A549 (cell line): ENCODE results near the gene SHE. TPM values are rescaled to one million over a fixed set of nuclear protein-coding genes. Genes with fewer than 3 reads are reported as not detected.

Experiments used
- ATAC-seq, 2 experiments: fragments of 200-7000 bp in 1 of 2; fragments of >200 bp in 1 of 2; cut with Nextera tagmentation in 1 of 2; cut with Tn5 transposase in 1 of 2; 3 replicates each; pipeline versions ENCODE4 v1.8.0 to v1.9.1; 2018 to 2020; ENCODE audit warnings: mild to moderate bottlenecking in 1 of 2, moderate library complexity in 1 of 2
- CTCF ChIA-PET: fragments of 300-600 bp; sonication (Branson Sonifier 250); formaldehyde crosslinking; extraction: SDS; loops from one replicate; lab custom pipeline; 2021; ENCODE audit warnings: antibody characterized with exemption, inconsistent platforms; lab: Yijun Ruan, JAX
- POLR2A ChIA-PET: fragments of 350-600 bp; formaldehyde crosslinking; extraction: SDS; loops from one replicate; lab custom pipeline; 2021; ENCODE audit warnings: antibody characterized with exemption, inconsistent platforms; lab: Yijun Ruan, JAX
- DNase-seq, 2 experiments: peaks; one replicate each; pipeline versions ENCODE4 v3.0.0 to v3.0.0-alpha.2; 2011 to 2016; ENCODE audit warnings: low read depth in 1 of 2, low spot score in 1 of 2
- FAIRE-seq: peaks from 2 replicates; lab custom pipeline; 2011; peaks lifted over from hg19 to GRCh38; lab: Jason Lieb, UNC
- H3K27ac ChIP-seq, 2 experiments: fragments of >200 bp; sonication (Bioruptor Twin); formaldehyde crosslinking; 3 replicates each; pipeline ENCODE4 v1.5.1; 2016 to 2017
- H3K4me1 ChIP-seq: fragments of >200 bp; sonication (Bioruptor Twin); formaldehyde crosslinking; 3 replicates; pipeline ENCODE4 v1.6.1; 2016
- H3K4me2 ChIP-seq: fragments of >200 bp; sonication (Bioruptor Twin); formaldehyde crosslinking; 3 replicates; pipeline ENCODE4 v1.6.1; 2016
- H3K4me3 ChIP-seq: fragments of >200 bp; sonication (Bioruptor Twin); formaldehyde crosslinking; 3 replicates; pipeline ENCODE4 v1.5.1; 2016
- H3K9me3 ChIP-seq: fragments of >200 bp; sonication (Bioruptor Twin); formaldehyde crosslinking; 3 replicates; pipeline ENCODE4 v1.6.1; 2016
- BCL3 ChIP-seq: fragments of >200 bp; sonication (Bioruptor Twin); formaldehyde crosslinking; IDR thresholded peaks from 3 replicates; pipeline ENCODE4 v1.6.1; 2016
- BHLHE40 ChIP-seq: IDR thresholded peaks from 2 replicates; pipeline ENCODE4 v1.6.1; 2012; ENCODE audit warnings: low read depth, low read length, inconsistent platforms
- CBX2 ChIP-seq: fragments of 200-600 bp; sonication (generic); IDR thresholded peaks from 2 replicates; pipeline ENCODE4 v1.6.1; 2016; ENCODE audit warnings: low read depth, mild to moderate bottlenecking, borderline replicate concordance
- CHD4 ChIP-seq: fragments of 200-600 bp; sonication (generic); IDR thresholded peaks from 2 replicates; pipeline ENCODE4 v1.6.1; 2016; ENCODE audit warnings: antibody characterized with exemption, mild to moderate bottlenecking, borderline replicate concordance
- EHF ChIP-seq: fragments of 250-450 bp; sonication (Bioruptor Pico); IDR thresholded peaks from 2 replicates; pipeline ENCODE4 v1.5.0; 2020; ENCODE audit warnings: mild to moderate bottlenecking
- FOSB ChIP-seq: fragments of 250-450 bp; sonication (Bioruptor Pico); IDR thresholded peaks from 2 replicates; pipeline ENCODE4 v1.5.0; 2020; ENCODE audit warnings: mild to moderate bottlenecking, moderate library complexity
- FOSL2 ChIP-seq, 2 experiments: fragments of 450-650 bp in 1 of 2; fragments of >200 bp in 1 of 2; sonication (Bioruptor Twin) in 1 of 2; formaldehyde crosslinking; IDR thresholded peaks; 2 replicates each; pipeline versions ENCODE4 v1.5.0 to v1.6.1; 2016 to 2020; ENCODE audit warnings: mild to moderate bottlenecking in 1 of 2, moderate library complexity in 1 of 2
- HEYL ChIP-seq: fragments of 250-450 bp; sonication (Bioruptor Pico); IDR thresholded peaks from 2 replicates; pipeline ENCODE4 v1.8.0; 2021; ENCODE audit warnings: mild to moderate bottlenecking, moderate library complexity
- HOXA7 ChIP-seq: fragments of 250-450 bp; sonication (Bioruptor Pico); IDR thresholded peaks from 2 replicates; pipeline ENCODE4 v1.5.0; 2020; ENCODE audit warnings: mild to moderate bottlenecking, moderate library complexity
- JUN ChIP-seq, 2 experiments: fragments of >200 bp; sonication (Bioruptor Twin); formaldehyde crosslinking; IDR thresholded peaks; 2 replicates in 1 of 2; 3 replicates in 1 of 2; pipeline ENCODE4 v1.6.1; 2016 to 2017
- KDM1A ChIP-seq: fragments of 200-600 bp; sonication (generic); IDR thresholded peaks from 2 replicates; pipeline ENCODE4 v1.6.1; 2016; ENCODE audit warnings: low read depth, mild to moderate bottlenecking
- KDM5A ChIP-seq: fragments of 200-600 bp; sonication (generic); IDR thresholded peaks from 2 replicates; pipeline ENCODE4 v1.6.1; 2016; ENCODE audit warnings: antibody characterized with exemption, mild to moderate bottlenecking
- MAFK ChIP-seq: fragments of 450-650 bp; IDR thresholded peaks from 2 replicates; pipeline ENCODE4 v1.6.1; 2014; ENCODE audit not compliant: partially characterized antibody
- MAX ChIP-seq: IDR thresholded peaks from 2 replicates; pipeline ENCODE4 v1.6.1; 2012
- MAZ ChIP-seq: fragments of 150-350 bp; IDR thresholded peaks from 2 replicates; pipeline ENCODE4 v1.6.1; 2014; ENCODE audit warnings: antibody characterized with exemption, low read depth, low read length, borderline replicate concordance
- NFE2L2 ChIP-seq: fragments of 150-350 bp; conservative IDR thresholded peaks from 2 replicates; pipeline ENCODE4 v1.6.1; 2014; ENCODE audit warnings: low read length
- PBX3 ChIP-seq: IDR thresholded peaks from 2 replicates; pipeline ENCODE4 v1.6.1; 2012
- PHF8 ChIP-seq: fragments of 200-600 bp; sonication (generic); IDR thresholded peaks from 2 replicates; pipeline ENCODE4 v1.6.1; 2016; ENCODE audit warnings: low read depth, mild to moderate bottlenecking, antibody characterized with exemption, moderate library complexity, borderline replicate concordance
- RFX5 ChIP-seq: fragments of 450-650 bp; IDR thresholded peaks from 2 replicates; pipeline ENCODE4 v1.7.1; 2014; ENCODE audit warnings: antibody characterized with exemption, mild to moderate bottlenecking, moderate library complexity
- RNF2 ChIP-seq: fragments of 200-600 bp; sonication (generic); IDR thresholded peaks from 2 replicates; pipeline ENCODE4 v1.6.1; 2016; ENCODE audit warnings: low read depth, mild to moderate bottlenecking, antibody characterized with exemption, moderate library complexity, borderline replicate concordance
- SMC3 ChIP-seq: fragments of >200 bp; sonication (Bioruptor Twin); formaldehyde crosslinking; IDR thresholded peaks from 3 replicates; pipeline ENCODE4 v1.6.1; 2018; ENCODE audit warnings: inconsistent platforms
- ZC3H11A ChIP-seq: fragments of 450-650 bp; IDR thresholded peaks from 2 replicates; pipeline ENCODE4 v1.6.1; 2014; ENCODE audit warnings: antibody characterized with exemption, mild to moderate bottlenecking
- ZFP36 ChIP-seq: fragments of 450-650 bp; IDR thresholded peaks from 2 replicates; pipeline ENCODE4 v1.6.1; 2014; ENCODE audit warnings: borderline replicate concordance; ENCODE audit not compliant: partially characterized antibody
- WGBS: methylation state at CpG from one replicate; pipeline ENCODE4 v1.1.6; 2017; ENCODE audit errors: missing lambda C conversion rate; 5-methylcytosine and 5-hydroxymethylcytosine counted together
- polyA plus RNA-seq, 4 experiments: library from polyadenylated mRNA; depleted of rRNA in 3 of 4; stranded (reverse); fragments of >200 nt; fragmentation: RNase III in 1 of 4; extraction: RNeasy Plus Mini Kit Qiagen cat#74134 plus additional on column Dnase treatment in 1 of 4; gene quantifications; 2 replicates in 3 of 4; 3 replicates in 1 of 4; pipeline ENCODE4 v1.2.3, GENCODE V29; 2011 to 2017
- TF ChIP-seq, protein P1 (sequence below): fragments of 150-350 bp; IDR thresholded peaks from 2 replicates; pipeline ENCODE4 v1.6.1; 2014; ENCODE audit warnings: low read depth, mild to moderate bottlenecking, low read length
- TF ChIP-seq, protein P2 (sequence below): IDR thresholded peaks from 2 replicates; pipeline ENCODE4 v1.6.1; 2012; ENCODE audit warnings: low read depth, borderline replicate concordance

SHE gene
- polyA plus RNA-seq, 2 of the 4 experiments (the other 2 are of a cell fraction), result 0.03 TPM; not detected in 1

DNA sequence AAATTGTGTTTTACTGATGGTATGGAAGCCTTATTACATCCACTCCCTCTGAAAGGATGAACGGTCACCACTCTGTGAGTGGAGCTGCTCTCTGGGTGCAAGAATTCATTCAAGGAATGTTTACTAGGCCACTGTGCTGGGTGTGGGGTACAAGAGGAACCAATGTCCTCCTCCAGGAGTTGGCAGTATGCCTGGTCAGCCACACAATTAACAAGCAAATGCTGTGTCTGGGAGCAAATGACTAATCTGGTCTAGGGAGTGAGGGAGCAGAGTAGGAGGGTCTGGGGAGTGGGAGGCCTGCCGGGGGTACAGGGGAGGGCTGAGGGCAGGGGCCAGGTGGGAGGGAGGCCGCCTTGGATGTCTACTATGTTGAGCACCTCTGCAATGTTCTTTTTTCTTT, 27.4 kb downstream of the SHE start:
- POLR2A ChIA-PET, result no interaction called here
- WGBS, result 40% methylated on average over 3 of the region's 3 CpGs
- no peak for ATAC-seq

GRCh38 chr1:154471304-154471703, 30.9 kb downstream of the SHE start:
- CTCF ChIA-PET, result interaction anchor here (1.0 to 3.2 kb wide), 3 partner anchors 8 to 198 kb away, joined by 4 to 8 read pairs (median 8); no protein-coding TSS in a partner anchor

More for the DNA sequence above, 27.4 kb downstream of the SHE start:
- no peaks in the 10 kb centered on the region for H3K9me3 ChIP-seq
- TF ChIP-seq ZFP36 (no peak), BHLHE40 (no peak), RNF2 (no peak), NFE2L2 (no peak), HEYL (CRISPR knock-in tag) (no peak), FOSB (CRISPR knock-in tag) (no peak), PHF8 (no peak), CHD4 (no peak), KDM5A (no peak), HOXA7 (CRISPR knock-in tag) (no peak), ZC3H11A (no peak), JUN (IDR thresholded peaks at IDR 0.05) (no peak), EHF (CRISPR knock-in tag) (no peak), CBX2 (no peak)
- TF ChIP-seq, protein P1, sequence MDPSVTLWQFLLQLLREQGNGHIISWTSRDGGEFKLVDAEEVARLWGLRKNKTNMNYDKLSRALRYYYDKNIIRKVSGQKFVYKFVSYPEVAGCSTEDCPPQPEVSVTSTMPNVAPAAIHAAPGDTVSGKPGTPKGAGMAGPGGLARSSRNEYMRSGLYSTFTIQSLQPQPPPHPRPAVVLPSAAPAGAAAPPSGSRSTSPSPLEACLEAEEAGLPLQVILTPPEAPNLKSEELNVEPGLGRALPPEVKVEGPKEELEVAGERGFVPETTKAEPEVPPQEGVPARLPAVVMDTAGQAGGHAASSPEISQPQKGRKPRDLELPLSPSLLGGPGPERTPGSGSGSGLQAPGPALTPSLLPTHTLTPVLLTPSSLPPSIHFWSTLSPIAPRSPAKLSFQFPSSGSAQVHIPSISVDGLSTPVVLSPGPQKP, result no peak
- TF ChIP-seq, all 56 proteins: peak for 0
- Histone ChIP-seq H3K4me2 (no peak overlapping the region), H3K4me1 (0 out of 3 replicates have a peak, but pooled peaks cover 5% of the 10 kb centered on the region), H3K4me3 (no peak overlapping the region), H3K27ac (no peak overlapping the region)
- DNase-seq (peak in 1 of 2 experiments; percentile 39), FAIRE-seq (no peak)
- CTCF ChIA-PET, result interaction anchor here (0.7 to 1.7 kb wide), 2 partner anchors 149 to 610 kb away, joined by 3 read pairs; no protein-coding TSS in a partner anchor

More at GRCh38 chr1:154471304-154471703, 30.9 kb downstream of the SHE start:
- Histone ChIP-seq H3K27ac (no peak overlapping the region), H3K4me2 (no peak overlapping the region), H3K4me1 (0 out of 3 replicates have a peak, but pooled peaks cover 5% of the 10 kb centered on the region), H3K4me3 (no peak overlapping the region), H3K9me3 (no peaks in the 10 kb centered on the region)
- ATAC-seq, result no peak
- no peak for DNase-seq
- no peak for FAIRE-seq
- WGBS, result 95% methylated on average over 2 of the region's 2 CpGs
- TF ChIP-seq RFX5 (no peak), MAX (no peak), SMC3 (no peak), MAFK (no peak), FOSL2 (IDR thresholded peaks at IDR 0.05) (no peak), FOSL2 (CRISPR knock-in tag; IDR thresholded peaks at IDR 0.05) (no peak), HOXA7 (CRISPR knock-in tag) (no peak), BCL3 (no peak), KDM1A (no peak), MAZ (no peak), PBX3 (no peak)
- TF ChIP-seq, protein P2, sequence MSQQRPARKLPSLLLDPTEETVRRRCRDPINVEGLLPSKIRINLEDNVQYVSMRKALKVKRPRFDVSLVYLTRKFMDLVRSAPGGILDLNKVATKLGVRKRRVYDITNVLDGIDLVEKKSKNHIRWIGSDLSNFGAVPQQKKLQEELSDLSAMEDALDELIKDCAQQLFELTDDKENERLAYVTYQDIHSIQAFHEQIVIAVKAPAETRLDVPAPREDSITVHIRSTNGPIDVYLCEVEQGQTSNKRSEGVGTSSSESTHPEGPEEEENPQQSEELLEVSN, result no peak
- POLR2A ChIA-PET, result no interaction called here
